CMK (cell line): ENCODE measurements around the gene PHKG1.
"Not testable (repeated sequence)": the region's sequence is repeated elsewhere in the genome, so short reads cannot be mapped to it uniquely, and the experiment has no call there.

Source experiments
- DNase-seq: peaks from one replicate; pipeline ENCODE4 v3.0.0-alpha.2; 2010; ENCODE audit warnings: low read depth

PHKG1 gene

GRCh38 chr7:56083150-56083785 lies 9.5 kb downstream of the PHKG1 start:
- no peak for DNase-seq

- DNase-seq, result no peak
These were observed 11.0 kb downstream of the PHKG1 start for GRCh38 chr7:56081626-56082340.

DNA sequence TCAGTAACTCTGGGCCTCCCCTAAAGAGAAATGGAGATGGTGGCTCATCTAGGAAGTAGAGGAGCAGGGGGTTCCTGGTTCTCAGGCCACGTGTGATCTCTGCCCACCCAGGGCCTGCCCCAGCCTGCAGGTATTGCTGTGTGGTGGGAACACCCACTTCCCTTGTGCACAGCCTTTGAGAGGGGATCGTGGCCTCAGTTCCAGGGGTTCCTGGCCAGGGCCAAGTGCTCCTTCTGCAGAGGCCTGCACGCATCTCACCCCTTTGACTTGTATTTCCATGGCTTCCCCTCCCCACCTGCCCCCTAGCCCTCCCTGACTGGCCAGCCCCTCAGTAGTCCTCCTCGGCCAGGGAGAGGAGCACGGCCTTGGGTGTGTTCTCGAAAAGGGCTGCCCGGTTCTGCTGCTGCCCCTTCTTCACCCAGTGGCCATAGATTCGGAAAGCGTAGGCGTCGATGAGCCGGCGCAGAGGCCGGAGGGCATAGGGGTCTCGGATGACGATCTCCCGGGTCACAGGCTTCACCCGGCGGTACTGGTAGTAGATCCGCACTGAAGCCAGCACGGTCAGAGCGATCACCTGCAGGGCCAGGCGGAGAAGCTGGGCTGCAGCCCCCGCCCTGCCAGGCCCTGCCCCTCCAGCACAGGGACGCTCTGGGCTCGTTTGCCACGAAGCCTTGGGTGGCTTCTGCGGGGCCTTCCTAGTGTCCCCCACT lies 11.9 kb downstream of the PHKG1 start:
- not testable (repeated sequence) for DNase-seq

- DNase-seq, result no peak
These were observed 13.1 kb downstream of the PHKG1 start for GRCh38 chr7:56079450-56080185.

DNA sequence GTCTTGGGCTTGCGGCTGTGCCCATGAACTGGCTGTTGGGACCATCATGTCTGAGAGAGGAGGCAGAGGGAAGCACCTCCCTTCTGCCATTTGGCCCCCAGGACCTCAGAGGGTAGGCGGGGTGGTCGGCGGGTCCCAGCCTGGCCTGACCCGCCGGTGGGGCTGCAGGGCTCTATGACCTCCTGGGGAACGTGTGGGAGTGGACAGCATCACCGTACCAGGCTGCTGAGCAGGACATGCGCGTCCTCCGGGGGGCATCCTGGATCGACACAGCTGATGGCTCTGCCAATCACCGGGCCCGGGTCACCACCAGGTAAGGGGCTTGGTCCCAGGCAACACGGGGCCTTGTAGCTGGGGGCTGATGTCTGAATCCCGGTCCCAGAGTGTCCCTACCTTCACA lies 14.6 kb downstream of the PHKG1 start:
- DNase-seq, result no peak

DNA sequence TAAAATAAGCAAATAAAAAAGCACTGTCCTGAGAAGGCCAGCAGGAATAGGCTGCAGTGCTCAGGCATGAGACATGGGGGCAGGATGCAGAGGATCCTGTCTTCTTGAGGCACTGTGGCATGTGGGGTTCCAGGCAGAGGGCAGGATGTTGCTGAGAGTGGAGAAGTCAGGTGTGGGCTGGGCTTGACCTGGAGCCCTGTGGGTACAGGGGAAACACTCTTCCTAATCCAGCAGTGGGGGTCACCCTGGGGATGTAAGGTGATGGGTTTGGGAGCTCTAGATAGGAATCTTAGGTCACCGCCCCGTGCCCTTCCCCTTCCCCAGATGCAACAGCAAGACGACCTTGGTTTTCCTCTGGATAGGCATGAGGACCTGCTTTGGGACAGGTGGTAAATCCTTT lies 15.1 kb downstream of the PHKG1 start:
- no peak for DNase-seq

- no peak for DNase-seq
These were observed 18.4 kb downstream of the PHKG1 start for GRCh38 chr7:56074371-56074791.

DNA sequence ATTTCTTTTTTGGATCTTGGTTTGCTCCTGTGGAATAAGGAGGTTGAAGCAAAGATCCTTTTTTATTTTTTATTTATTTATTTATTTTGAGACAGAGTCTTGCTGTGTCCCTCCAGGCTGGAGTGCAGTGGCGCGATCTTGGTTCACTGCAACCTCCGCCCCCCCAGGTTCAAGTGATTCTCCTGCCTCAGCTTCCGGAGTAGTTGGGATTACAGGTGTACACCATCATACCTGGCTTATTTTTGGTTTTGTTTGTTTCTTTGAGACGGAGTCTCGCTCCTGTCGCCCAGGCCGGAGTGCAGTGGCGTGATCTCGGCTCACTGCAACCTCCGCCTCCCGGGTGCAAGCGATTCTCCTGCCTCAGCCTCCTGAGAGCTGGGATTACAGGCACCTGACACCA lies 26.4 kb downstream of the PHKG1 start:
- not testable (repeated sequence) for DNase-seq

DNA sequence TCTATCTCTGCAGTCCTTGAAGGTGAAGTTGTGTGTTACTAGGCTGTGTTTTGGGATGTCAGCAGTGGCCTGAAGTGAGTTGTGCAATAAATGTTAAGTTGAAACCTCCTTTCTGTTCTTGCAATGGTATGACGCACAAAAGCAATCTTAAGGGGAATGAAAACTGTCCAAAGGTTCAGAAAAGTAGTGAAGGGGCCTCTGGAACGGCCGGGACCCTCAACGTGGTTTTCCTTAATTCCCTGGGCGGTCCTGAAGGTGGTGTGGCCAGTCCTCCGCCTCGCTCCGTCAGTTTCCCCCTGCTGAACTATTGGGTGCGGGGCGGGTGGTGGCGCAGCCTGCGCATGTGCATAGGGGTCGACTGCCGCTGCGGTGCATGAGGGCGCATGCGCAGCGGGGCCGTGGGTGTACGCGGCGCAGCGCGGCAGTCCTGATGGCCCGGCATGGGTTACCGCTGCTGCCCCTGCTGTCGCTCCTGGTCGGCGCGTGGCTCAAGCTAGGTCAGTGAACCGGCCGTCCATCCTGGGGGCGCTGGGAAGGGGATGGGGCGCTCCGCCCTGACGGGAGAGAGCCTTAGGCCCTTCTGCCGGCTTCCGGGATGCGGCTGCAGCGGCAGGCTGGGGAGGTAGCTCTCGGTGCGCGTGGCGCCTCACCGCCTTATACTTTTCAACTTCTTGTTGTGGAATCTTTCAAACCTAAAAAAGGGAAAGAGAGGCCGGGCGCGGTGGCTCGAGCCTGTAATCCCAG lies 28.7 kb downstream of the PHKG1 start, which contains the start of gene SUMF2:
Gene SUMF2 (plus strand): TSS at position 405 of the 744 bp plus-strand sequence. CDS start 26 bp downstream, at position 431.
- peak; percentile 74 for DNase-seq

GRCh38 chr7:56063500-56063881 lies 29.3 kb downstream of the PHKG1 start:
- DNase-seq, result no peak

DNA sequence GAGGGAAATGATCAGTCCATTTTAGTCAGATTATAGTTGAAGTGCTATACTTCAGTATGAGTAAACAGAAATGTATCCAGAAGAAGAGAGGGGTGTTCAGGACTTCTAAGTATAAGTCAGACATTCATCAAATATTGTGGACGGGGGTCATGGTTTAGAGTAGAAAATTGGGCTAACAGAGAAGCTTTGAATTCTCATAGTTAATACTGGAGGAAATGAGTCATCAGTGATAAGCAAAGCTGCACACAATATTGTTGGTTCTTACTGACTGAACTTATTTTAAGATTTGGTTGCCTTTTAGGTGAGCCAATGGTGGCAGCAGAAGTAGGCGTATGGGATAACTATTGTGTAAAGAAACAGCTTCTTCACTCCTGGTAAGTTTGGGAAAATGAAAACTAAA lies 30.4 kb downstream of the PHKG1 start:
- no peak for DNase-seq

- no peak for DNase-seq
These were observed 38.8 kb downstream of the PHKG1 start for GRCh38 chr7:56053993-56054392.

- no peak for DNase-seq
These were observed 39.4 kb downstream of the PHKG1 start for GRCh38 chr7:56053379-56053778.

DNA sequence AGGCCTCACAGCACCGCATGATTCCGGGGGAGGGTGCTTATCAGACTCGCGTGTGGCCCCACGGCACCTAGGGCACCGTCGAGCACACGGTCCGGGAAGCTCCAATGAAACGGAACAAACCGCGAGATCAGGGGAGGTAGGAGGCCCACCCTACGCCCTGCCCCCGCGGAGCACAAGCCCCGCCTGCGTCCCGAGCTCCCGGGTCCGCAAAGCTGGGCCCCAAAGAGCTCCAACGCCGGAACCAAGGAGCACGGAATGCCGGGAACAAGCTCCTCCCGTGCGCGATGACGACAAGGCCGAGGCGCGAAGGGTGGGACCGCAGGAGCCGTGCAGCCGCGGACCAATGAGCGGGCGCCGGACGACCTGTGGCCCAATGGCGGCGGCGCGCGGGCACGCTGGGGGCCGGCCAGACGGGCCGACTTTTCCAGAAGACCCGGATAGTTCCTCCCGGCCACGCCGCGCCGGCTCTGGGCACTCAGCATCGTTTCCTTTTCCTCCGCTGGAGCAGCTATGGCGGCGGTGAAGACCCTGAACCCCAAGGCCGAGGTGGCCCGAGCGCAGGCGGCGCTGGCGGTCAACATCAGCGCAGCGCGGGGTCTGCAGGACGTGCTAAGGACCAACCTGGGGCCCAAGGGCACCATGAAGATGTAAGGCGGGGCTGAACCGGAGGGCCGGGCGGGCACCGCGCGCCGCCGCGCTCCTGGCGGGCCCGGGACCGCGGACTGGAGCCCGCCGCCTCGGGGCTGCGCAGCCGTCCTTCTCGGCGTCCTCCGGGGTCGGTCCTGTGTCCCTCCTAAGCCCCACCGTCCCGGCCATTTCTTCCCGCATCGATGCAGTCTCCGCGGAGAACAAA lies 41.2 kb downstream of the PHKG1 start, which contains the start of the genes CCT6A and PSPH:
Gene CCT6A (plus strand): TSS at position 427 of the 853 bp plus-strand sequence. CDS start 84 bp downstream, at position 511.
Gene PSPH (minus strand): TSS at position 106 of the 853 bp plus-strand sequence. CDS start 30,232 bp downstream, outside the sequence.
- DNase-seq, result peak; percentile 82

- DNase-seq, result no peak
These were observed 41.8 kb downstream of the PHKG1 start for GRCh38 chr7:56051053-56051338.

DNA sequence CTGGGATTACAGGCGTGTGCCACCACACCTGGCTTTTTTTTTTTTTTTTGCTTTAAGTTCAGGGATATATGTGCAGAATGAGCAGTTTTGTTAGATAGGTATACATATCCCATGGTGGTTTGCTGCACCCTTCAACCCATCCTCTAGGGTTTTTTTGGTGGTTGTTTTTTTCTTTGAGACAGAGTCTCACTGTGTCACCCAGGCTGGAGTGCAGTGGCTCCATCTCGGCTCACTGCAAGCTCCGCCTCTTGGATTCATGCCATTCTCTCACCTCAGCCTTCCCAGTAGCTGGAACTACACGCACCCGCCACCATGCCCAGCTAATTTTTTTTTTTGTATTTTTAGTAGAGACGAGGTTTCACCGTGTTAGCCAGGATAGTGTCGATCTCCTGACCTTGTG lies 44.0 kb downstream of the PHKG1 start:
- DNase-seq, result not testable (repeated sequence)

DNA sequence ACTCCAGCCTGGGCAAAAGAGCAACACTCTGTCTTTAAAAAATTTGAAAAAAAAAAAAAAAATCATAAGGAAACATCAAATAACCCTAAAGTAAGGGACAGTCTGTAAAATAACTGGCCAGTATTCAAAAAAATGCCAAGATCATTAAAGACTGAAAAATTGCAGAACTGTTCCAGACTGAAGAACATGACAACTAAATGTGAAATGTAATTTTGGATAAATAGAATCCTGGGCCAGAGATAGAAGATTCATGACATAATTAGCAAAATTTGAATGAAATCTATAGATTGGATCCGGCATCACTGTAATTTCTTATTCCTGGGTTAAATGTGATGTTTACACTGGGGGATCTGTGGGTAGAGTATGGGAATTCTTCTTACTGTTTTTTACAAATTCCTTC lies 44.5 kb downstream of the PHKG1 start:
- DNase-seq, result no peak

GRCh38 chr7:56047446-56048116 lies 45.2 kb downstream of the PHKG1 start:
- DNase-seq, result not testable (repeated sequence)

DNA sequence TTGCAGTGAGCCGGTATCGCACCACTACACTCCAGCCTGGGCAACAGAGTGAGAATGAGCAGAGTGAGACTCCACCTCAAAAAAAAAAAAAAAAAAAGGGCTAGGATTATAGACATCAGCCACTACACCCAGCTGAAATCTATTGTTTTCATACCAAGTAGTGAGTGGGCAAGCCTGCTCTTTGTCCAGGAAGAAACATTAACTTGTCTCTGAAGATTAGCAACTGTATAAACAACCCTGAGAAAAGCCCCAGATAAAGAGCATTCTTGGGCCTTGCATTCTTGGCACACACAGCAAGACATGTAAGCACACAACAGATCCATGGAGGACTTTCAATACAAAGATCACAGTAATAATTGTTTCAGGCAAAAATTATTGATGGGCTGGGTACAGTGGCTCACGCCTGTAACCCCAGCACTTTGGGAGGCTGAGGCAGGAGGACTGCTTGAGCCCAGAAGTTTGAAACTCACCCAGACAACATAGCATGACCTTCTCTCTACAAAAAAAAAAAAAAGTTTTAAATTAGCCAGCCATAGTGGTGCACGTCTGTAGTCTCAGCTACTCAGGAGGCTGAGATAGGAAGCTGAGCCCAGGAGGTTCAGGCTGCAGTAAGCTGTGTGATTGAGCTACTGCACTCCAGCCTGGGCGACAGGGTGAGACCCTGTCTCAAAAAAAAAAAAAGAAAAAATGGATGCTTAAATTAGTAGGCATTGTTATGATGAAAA lies 45.9 kb downstream of the PHKG1 start:
- no peak for DNase-seq
